ENCODE measurements around the gene TTC33. TPM values are rescaled to one million over a fixed set of nuclear protein-coding genes. Genes with fewer than 3 reads are reported as not detected.
"Not testable (repeated sequence)": the region's sequence is repeated elsewhere in the genome, so short reads cannot be mapped to it uniquely, and the experiment has no call there.

Gene TTC33
- total RNA-seq, 1 donor from 2014 or later: 14.3 TPM

DNA sequence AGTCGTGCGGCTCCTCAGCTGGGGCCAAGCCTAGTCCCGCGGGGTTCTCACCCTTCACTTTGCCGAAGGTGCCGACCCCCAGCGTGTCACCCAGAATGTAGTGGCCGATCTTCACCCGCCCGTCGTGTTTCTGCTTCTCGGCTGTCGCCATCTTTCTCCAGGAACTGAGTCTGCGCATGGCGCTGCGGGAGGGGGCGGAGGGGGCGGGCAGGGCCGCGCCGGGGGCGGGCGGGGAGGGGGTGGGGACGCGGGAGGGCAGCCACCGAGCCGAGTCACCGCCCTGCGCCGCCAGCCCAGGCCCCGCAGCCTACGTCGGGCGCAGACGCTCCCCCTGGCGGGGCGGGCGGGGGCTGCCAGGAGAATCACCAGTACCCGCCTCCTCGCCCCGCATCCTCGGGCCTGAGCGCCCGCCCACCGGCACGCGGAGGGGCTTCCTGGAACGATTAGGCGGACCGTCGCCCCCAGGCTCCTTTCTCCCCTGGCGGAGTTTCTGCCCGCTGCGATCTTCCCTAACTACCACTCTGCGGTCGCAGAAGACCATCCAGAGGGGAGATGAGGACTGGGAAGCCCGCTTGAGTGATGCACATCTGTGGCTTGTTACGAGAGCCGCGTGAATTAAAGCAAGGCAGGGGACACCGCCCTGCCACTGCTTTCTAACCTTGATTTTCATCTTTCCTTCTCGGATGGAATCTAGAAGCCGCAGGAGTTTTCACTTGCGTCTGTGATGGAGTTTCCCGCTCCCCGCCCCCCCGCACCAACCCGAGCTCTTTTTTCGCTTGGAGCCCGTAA is 42.4 kb upstream of the TTC33 start, which contains the start of gene PRKAA1:
Gene PRKAA1 (minus strand): TSS at position 363 of the 789 bp plus-strand sequence. CDS start 185 bp downstream, at position 178.
- no peaks in the 10 kb centered on the region for H3K36me3 ChIP-seq
- intact Hi-C loops (cut with micrococcal nuclease): no loop called here
- peaks cover 55% of the 10 kb centered on the region for H3K4me1 ChIP-seq
- DNase-seq: peak; percentile 92
- H3K9me3 ChIP-seq (replicated peaks): no peaks in the 10 kb centered on the region
- TF ChIP-seq, protein P1, sequence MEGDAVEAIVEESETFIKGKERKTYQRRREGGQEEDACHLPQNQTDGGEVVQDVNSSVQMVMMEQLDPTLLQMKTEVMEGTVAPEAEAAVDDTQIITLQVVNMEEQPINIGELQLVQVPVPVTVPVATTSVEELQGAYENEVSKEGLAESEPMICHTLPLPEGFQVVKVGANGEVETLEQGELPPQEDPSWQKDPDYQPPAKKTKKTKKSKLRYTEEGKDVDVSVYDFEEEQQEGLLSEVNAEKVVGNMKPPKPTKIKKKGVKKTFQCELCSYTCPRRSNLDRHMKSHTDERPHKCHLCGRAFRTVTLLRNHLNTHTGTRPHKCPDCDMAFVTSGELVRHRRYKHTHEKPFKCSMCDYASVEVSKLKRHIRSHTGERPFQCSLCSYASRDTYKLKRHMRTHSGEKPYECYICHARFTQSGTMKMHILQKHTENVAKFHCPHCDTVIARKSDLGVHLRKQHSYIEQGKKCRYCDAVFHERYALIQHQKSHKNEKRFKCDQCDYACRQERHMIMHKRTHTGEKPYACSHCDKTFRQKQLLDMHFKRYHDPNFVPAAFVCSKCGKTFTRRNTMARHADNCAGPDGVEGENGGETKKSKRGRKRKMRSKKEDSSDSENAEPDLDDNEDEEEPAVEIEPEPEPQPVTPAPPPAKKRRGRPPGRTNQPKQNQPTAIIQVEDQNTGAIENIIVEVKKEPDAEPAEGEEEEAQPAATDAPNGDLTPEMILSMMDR (IDR thresholded peaks at IDR 0.05; ENCODE audit: borderline replicate concordance): peak; percentile 85
- H3K27me3 ChIP-seq (ENCODE audit: low read depth): no peaks in the 10 kb centered on the region
- H3K27ac ChIP-seq (replicated peaks): peak within 1 kb of the TSS; percentile 95
- H3K4me3 ChIP-seq: peak within 1 kb of the TSS; percentile 98

DNA sequence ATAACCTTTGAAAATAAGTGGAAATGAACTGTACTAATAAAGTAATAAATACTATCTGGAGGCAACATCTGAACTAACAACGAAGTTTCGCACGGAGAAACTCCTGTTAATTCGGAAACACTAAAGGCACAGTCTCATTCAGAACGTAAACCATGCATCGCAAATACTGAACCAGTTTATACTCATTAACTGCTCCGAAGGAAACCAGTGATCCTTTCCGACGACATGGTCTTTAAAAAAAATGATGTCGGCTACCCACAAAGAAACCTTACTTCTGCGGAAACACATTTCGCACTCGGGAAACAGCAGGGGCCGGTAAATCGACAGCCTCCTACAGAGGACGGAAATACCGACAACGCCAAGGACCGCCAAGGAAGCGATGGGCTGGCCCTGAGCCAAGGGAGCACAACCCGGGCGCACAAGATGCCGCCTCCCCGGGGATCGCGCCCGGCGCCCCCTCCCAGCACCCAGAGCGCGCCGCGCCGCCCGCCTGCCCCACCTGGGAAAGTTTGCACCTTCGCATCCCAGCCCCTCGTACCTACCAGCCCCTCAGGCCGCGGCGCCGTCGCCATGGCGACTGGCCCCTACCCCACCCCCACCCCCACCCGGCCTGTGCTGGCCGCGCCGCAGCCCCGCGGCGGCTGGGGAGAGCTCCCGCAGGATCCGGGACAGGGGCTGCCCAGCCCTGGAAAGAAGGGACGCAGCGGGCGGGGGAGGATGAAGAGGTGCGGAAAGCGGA is 41.7 kb upstream of the TTC33 start:
- H3K27me3 ChIP-seq (ENCODE audit: low read depth): no peaks in the 10 kb centered on the region
- intact Hi-C loops (cut with micrococcal nuclease): no loop called here
- H3K4me3 ChIP-seq: peak overlapping the region; percentile 98
- peak overlapping the region; percentile 95 for H3K27ac ChIP-seq (replicated peaks)
- peaks cover 62% of the 10 kb centered on the region for H3K4me1 ChIP-seq
- TF ChIP-seq, protein P1 (IDR thresholded peaks at IDR 0.05; ENCODE audit: borderline replicate concordance): no peak
- DNase-seq: peak; percentile 82
- H3K9me3 ChIP-seq (replicated peaks): no peaks in the 10 kb centered on the region
- no peaks in the 10 kb centered on the region for H3K36me3 ChIP-seq

DNA sequence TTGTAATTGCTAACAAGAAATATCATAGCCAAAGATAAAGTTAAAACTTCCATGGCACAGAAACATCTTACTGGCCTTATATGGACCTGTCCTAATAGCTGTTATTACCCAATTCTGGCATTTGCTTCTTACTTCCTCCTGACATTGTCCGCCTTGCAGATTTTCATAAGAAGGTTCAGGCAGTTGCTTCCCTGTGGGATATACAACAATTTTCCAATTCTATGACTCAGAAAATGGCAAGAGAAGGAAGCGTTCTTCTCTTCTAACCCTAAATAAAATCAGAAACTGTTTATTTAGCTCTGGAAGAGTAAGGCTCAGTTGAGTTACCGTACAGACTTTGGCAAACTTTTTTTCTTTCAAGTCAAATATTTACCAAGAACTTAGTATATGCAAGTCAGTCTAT is 40.7 kb upstream of the TTC33 start:
- H3K9me3 ChIP-seq (replicated peaks): no peaks in the 10 kb centered on the region
- H3K4me3 ChIP-seq: peak overlapping the region; percentile 98
- intact Hi-C loops (cut with micrococcal nuclease): no loop called here
- no peaks in the 10 kb centered on the region for H3K27me3 ChIP-seq (ENCODE audit: low read depth)
- H3K36me3 ChIP-seq: no peaks in the 10 kb centered on the region
- peak overlapping the region; percentile 95 for H3K27ac ChIP-seq (replicated peaks)
- TF ChIP-seq, protein P1 (IDR thresholded peaks at IDR 0.05; ENCODE audit: borderline replicate concordance): no peak
- H3K4me1 ChIP-seq: peaks cover 71% of the 10 kb centered on the region
- DNase-seq: no peak

DNA sequence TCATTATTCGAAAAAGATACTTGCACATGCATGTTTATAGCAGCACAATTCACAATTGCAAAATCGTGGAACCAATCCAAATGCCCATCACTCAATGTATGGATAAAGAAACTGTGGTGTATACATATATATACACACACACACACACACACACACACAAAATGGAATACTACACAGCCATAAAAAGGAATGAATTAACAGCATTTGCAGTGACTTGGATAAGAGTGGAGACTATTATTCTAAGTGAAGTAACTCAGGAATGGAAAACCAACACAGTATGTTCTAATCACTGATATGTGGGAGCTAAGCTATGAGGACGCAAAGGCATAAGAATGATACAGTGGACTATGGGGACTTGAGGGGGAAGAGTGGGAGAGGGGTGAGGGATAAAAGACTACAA is 39.1 kb upstream of the TTC33 start:
- intact Hi-C loops (cut with micrococcal nuclease); H3K36me3 ChIP-seq; DNase-seq; H3K4me3 ChIP-seq; H3K27ac ChIP-seq (replicated peaks); H3K27me3 ChIP-seq (ENCODE audit: low read depth); H3K9me3 ChIP-seq (replicated peaks): not testable (repeated sequence)
- H3K4me1 ChIP-seq: peaks cover 87% of the 10 kb centered on the region

DNA sequence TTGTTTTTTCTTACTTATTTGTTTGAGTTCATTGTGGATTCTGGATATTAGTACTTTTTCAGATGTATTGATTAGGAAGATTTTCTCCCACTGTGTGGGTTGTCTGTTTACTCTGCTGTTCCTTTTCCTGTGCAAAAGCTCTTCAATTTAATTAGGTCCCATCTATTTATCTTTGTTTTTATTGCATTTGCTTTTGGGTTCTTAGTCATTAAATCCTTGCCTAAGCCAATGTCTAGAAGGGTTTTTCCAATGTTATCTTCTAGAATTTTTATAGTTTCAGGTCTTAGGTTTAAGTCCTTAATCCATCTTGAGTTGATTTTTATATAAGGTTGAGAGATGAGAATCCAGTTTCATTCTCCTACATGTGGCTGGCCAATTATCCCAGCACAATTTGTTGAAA is 38.6 kb upstream of the TTC33 start:
- H3K27me3 ChIP-seq (ENCODE audit: low read depth); intact Hi-C loops (cut with micrococcal nuclease); DNase-seq; H3K9me3 ChIP-seq (replicated peaks); H3K4me3 ChIP-seq; H3K27ac ChIP-seq (replicated peaks); H3K36me3 ChIP-seq: not testable (repeated sequence)
- peaks cover 92% of the 10 kb centered on the region for H3K4me1 ChIP-seq

DNA sequence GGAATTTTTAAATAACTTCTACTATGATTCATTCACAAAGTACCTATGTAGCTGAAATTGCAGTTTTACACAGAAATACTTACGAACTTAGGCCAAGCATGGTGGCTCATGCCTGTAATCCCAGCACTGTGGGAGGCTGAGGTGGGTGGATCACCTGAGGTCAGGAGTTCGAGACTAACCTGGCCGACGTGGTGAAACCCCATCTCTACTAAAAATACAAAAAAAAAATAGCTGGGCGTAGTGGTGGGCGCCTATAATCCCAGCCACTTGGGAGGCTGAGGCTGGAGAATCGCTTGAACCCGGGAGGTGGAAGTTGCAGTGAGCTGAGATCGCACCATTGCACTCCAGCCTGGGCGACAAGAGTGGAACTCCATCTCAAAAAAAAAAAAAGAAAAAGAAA is 36.9 kb upstream of the TTC33 start:
- H3K27me3 ChIP-seq (ENCODE audit: low read depth); H3K9me3 ChIP-seq (replicated peaks); intact Hi-C loops (cut with micrococcal nuclease); H3K27ac ChIP-seq (replicated peaks); H3K4me3 ChIP-seq; H3K36me3 ChIP-seq; DNase-seq: not testable (repeated sequence)
- peaks cover 85% of the 10 kb centered on the region for H3K4me1 ChIP-seq

DNA sequence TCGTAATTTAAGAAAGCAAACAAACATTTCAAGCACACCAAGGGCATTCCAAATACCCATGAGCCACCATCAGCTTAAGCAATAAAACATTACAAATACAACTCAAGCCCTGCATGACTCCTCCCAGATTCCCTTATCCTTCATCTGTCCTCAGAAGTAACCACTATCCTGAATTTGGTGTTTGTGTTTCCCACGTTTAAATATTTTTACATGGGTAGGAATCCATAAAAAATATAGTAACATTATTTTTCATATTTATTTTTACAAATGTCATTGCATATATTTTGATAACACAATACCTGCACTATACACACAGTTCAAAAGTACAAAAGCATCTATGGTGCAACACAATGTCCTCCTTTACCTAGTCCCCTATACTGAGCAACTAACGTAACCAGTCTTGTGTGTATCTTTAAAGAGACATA is 36.0 kb upstream of the TTC33 start:
- H3K27ac ChIP-seq (replicated peaks): no peak overlapping the region
- peaks cover 9% of the 10 kb centered on the region for H3K9me3 ChIP-seq (replicated peaks)
- no peaks in the 10 kb centered on the region for H3K27me3 ChIP-seq (ENCODE audit: low read depth)
- no peak overlapping the region for H3K4me3 ChIP-seq
- intact Hi-C loops (cut with micrococcal nuclease): no loop called here
- peaks cover 8% of the 10 kb centered on the region for H3K36me3 ChIP-seq
- TF ChIP-seq, protein P1 (IDR thresholded peaks at IDR 0.05; ENCODE audit: borderline replicate concordance): no peak
- DNase-seq: no peak
- H3K4me1 ChIP-seq: peaks cover 75% of the 10 kb centered on the region
